Measurements from ENCODE around the gene SYNPR.

DNA sequence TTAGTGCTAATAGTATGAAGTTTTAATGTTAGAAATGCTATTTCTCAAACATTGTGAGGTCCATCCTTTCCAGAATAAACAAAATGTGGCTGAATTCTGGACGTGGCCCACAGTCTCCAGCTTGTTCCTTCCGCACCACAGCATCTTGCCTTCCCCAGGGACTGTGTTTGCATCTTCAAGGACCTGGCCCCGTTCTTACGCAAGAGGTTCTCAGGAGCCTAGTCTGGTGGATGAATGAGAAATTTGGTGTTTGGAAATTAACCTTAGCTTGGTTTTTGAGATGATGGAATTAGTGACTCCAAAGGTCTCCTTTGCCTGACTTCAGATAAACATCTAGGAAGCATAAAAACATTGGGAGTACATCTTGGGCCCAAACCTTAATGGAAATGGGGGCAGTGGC is 18.1 kb downstream of the SYNPR start:
- TF ChIP-seq POLR2A (IDR thresholded peaks at IDR 0.05) (no peak), EP300 (IDR thresholded peaks at IDR 0.05) (no peak)
- TF ChIP-seq, protein P1, sequence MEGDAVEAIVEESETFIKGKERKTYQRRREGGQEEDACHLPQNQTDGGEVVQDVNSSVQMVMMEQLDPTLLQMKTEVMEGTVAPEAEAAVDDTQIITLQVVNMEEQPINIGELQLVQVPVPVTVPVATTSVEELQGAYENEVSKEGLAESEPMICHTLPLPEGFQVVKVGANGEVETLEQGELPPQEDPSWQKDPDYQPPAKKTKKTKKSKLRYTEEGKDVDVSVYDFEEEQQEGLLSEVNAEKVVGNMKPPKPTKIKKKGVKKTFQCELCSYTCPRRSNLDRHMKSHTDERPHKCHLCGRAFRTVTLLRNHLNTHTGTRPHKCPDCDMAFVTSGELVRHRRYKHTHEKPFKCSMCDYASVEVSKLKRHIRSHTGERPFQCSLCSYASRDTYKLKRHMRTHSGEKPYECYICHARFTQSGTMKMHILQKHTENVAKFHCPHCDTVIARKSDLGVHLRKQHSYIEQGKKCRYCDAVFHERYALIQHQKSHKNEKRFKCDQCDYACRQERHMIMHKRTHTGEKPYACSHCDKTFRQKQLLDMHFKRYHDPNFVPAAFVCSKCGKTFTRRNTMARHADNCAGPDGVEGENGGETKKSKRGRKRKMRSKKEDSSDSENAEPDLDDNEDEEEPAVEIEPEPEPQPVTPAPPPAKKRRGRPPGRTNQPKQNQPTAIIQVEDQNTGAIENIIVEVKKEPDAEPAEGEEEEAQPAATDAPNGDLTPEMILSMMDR (IDR thresholded peaks at IDR 0.05): no peak
